Panc1 (cell line): Measurements from ENCODE around the gene CNGB1.

Experiments
- TCF7L2 ChIP-seq: IDR thresholded peaks from 2 replicates; pipeline ENCODE4 v1.6.1; 2011; ENCODE audit warnings: mild to moderate bottlenecking, low read depth, low read length, inconsistent platforms
- TF ChIP-seq, protein P1 (sequence below): fragments of 450-650 bp; IDR thresholded peaks from 2 replicates; pipeline ENCODE4 v1.5.1; 2017; ENCODE audit warnings: mild to moderate bottlenecking
- TF ChIP-seq, protein P2 (sequence below), 2 experiments: IDR thresholded peaks; 2 replicates each; pipeline ENCODE4 v1.6.1; 2011 to 2012; ENCODE audit warnings: low read depth in 2 of 2, control low read depth in 1 of 2, low read length in 1 of 2, mild to moderate bottlenecking in 1 of 2, moderate library complexity in 1 of 2; ENCODE audit not compliant: insufficient read depth in 1 of 2

DNA sequence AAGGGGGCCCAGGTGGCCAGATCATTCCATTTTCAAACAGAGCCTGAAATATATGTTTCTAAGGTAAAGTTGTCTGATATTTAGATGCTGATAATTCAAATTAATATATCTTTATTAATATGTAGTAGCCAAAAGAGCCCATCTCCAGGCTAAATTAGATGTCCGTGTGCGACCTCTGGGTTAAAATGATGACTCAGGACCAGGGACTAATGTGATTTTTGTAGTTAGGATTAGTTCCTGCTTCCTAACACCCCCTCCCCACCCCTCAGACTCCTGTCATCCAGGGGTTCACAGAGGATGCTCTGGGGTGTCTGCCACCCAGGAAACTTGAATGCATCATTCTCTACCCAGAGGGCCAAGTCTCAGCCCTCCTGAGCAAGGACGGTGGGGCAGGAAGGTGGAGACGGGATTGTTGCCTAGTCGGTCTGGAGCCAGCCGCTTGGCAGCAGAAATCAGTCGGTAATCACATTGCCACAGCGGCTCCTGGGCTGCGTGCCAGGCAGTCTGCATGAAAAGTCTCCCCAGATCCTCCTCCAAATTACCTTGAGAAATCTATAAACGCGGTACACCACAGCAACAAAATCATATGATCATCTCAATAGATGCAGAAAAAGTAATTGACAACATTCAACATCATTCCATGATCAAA lies 29.8 kb downstream of the CNGB1 start:
- TF ChIP-seq, protein P1, sequence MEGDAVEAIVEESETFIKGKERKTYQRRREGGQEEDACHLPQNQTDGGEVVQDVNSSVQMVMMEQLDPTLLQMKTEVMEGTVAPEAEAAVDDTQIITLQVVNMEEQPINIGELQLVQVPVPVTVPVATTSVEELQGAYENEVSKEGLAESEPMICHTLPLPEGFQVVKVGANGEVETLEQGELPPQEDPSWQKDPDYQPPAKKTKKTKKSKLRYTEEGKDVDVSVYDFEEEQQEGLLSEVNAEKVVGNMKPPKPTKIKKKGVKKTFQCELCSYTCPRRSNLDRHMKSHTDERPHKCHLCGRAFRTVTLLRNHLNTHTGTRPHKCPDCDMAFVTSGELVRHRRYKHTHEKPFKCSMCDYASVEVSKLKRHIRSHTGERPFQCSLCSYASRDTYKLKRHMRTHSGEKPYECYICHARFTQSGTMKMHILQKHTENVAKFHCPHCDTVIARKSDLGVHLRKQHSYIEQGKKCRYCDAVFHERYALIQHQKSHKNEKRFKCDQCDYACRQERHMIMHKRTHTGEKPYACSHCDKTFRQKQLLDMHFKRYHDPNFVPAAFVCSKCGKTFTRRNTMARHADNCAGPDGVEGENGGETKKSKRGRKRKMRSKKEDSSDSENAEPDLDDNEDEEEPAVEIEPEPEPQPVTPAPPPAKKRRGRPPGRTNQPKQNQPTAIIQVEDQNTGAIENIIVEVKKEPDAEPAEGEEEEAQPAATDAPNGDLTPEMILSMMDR = no peak
- TF ChIP-seq, protein P2, sequence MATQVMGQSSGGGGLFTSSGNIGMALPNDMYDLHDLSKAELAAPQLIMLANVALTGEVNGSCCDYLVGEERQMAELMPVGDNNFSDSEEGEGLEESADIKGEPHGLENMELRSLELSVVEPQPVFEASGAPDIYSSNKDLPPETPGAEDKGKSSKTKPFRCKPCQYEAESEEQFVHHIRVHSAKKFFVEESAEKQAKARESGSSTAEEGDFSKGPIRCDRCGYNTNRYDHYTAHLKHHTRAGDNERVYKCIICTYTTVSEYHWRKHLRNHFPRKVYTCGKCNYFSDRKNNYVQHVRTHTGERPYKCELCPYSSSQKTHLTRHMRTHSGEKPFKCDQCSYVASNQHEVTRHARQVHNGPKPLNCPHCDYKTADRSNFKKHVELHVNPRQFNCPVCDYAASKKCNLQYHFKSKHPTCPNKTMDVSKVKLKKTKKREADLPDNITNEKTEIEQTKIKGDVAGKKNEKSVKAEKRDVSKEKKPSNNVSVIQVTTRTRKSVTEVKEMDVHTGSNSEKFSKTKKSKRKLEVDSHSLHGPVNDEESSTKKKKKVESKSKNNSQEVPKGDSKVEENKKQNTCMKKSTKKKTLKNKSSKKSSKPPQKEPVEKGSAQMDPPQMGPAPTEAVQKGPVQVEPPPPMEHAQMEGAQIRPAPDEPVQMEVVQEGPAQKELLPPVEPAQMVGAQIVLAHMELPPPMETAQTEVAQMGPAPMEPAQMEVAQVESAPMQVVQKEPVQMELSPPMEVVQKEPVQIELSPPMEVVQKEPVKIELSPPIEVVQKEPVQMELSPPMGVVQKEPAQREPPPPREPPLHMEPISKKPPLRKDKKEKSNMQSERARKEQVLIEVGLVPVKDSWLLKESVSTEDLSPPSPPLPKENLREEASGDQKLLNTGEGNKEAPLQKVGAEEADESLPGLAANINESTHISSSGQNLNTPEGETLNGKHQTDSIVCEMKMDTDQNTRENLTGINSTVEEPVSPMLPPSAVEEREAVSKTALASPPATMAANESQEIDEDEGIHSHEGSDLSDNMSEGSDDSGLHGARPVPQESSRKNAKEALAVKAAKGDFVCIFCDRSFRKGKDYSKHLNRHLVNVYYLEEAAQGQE (IDR thresholded peaks at IDR 0.05; ENCODE audit: insufficient read depth in 1 of 2, low read depth in 2 of 2, low read length in 1 of 2) = no peak
- no peak for TF ChIP-seq TCF7L2
